HG03354 (cell line): ENCODE data around the gene TXNRD2.
"Not testable (repeated sequence)": the region's sequence is repeated elsewhere in the genome, so short reads cannot be mapped to it uniquely, and the experiment has no call there.

Source experiments
- ATAC-seq: cut with Tn5 transposase; IDR thresholded peaks from one replicate; pipeline ENCODE4 v1.9.1; 2021; ENCODE audit warnings: mild to moderate bottlenecking; ENCODE audit not compliant: unreplicated experiment, poor library complexity, severe bottlenecking

Gene TXNRD2

GRCh38 chr22:19911540-19912270 lies 29.9 kb downstream of the TXNRD2 start:
- ATAC-seq, result no peak

GRCh38 chr22:19910180-19910744 lies 31.4 kb downstream of the TXNRD2 start:
- ATAC-seq, result no peak

- ATAC-seq, result no peak
These were observed 32.1 kb downstream of the TXNRD2 start for GRCh38 chr22:19909350-19910179.

GRCh38 chr22:19907902-19908301 lies 33.7 kb downstream of the TXNRD2 start:
- not testable (repeated sequence) for ATAC-seq

GRCh38 chr22:19906864-19907263 lies 34.8 kb downstream of the TXNRD2 start:
- ATAC-seq, result not testable (repeated sequence)

GRCh38 chr22:19905347-19906276 lies 36.0 kb downstream of the TXNRD2 start:
- no peak for ATAC-seq

- no peak for ATAC-seq
These were observed 36.7 kb downstream of the TXNRD2 start for GRCh38 chr22:19904935-19905334.

- no peak for ATAC-seq
These were observed 37.3 kb downstream of the TXNRD2 start for GRCh38 chr22:19904174-19904856.

GRCh38 chr22:19903513-19903912 lies 38.1 kb downstream of the TXNRD2 start:
- no peak for ATAC-seq

- no peak for ATAC-seq
These were observed 38.6 kb downstream of the TXNRD2 start for GRCh38 chr22:19903031-19903430.

- no peak for ATAC-seq
These were observed 39.3 kb downstream of the TXNRD2 start for GRCh38 chr22:19902245-19902715.

- ATAC-seq, result no peak
These were observed 39.9 kb downstream of the TXNRD2 start for GRCh38 chr22:19901577-19902244.

GRCh38 chr22:19900707-19901436 lies 40.7 kb downstream of the TXNRD2 start:
- ATAC-seq, result no peak

- no peak for ATAC-seq
These were observed 42.6 kb downstream of the TXNRD2 start for GRCh38 chr22:19898831-19899567.

- no peak for ATAC-seq
These were observed 43.5 kb downstream of the TXNRD2 start for GRCh38 chr22:19898145-19898544.

- no peak for ATAC-seq
These were observed 43.9 kb downstream of the TXNRD2 start for GRCh38 chr22:19897726-19898125.

GRCh38 chr22:19896665-19897355 lies 44.8 kb downstream of the TXNRD2 start:
- no peak for ATAC-seq
